Type B pancreatic cell (in vitro differentiated cells): ENCODE measurements around the gene CSGALNACT2. TPM values are rescaled to one million over a fixed set of nuclear protein-coding genes. Genes with fewer than 3 reads are reported as not detected.

Experiments
- DNase-seq: peaks from one replicate; pipeline ENCODE4 v3.0.0; 2021; ENCODE audit warnings: mixed read lengths; ENCODE audit not compliant: unreplicated experiment; ENCODE audit errors: extremely low spot score
- H3K27ac Mint-ChIP-seq: 2 replicates; pipeline ENCODE4 v1.8.0; 2021; ENCODE audit warnings: mild to moderate bottlenecking, mixed read lengths
- H3K27me3 Mint-ChIP-seq: 2 replicates; pipeline ENCODE4 v1.8.0; 2021; ENCODE audit warnings: mixed read lengths
- H3K36me3 Mint-ChIP-seq: 2 replicates; pipeline ENCODE4 v1.8.0; 2021; ENCODE audit warnings: mixed read lengths
- H3K4me1 Mint-ChIP-seq: one replicate; pipeline ENCODE4 v1.8.0; 2021; ENCODE audit warnings: mixed read lengths; ENCODE audit not compliant: unreplicated experiment
- H3K4me3 Mint-ChIP-seq: 2 replicates; pipeline ENCODE4 v1.8.0; 2021; ENCODE audit warnings: mild to moderate bottlenecking, mixed read lengths
- H3K9me3 Mint-ChIP-seq: 2 replicates; pipeline ENCODE4 v1.8.0; 2021; ENCODE audit warnings: mixed read lengths
- CTCF ChIP-seq: fragments of 200-600 bp; sonication (generic); conservative IDR thresholded peaks from 2 replicates; pipeline ENCODE4 v1.5.0; 2021; ENCODE audit warnings: antibody characterized with exemption, mild to moderate bottlenecking
- total RNA-seq: library from RNA; stranded (reverse); gene quantifications from 2 replicates; pipeline ENCODE4 v1.2.1, GENCODE V29; 2021; ENCODE audit warnings: low replicate concordance

Gene CSGALNACT2
- total RNA-seq, 1 donor from 2014 or later, result 11.6 TPM

GRCh38 chr10:43233601-43234430, 95.6 kb downstream of the CSGALNACT2 start:
- Mint-ChIP-seq H3K36me3 (no peaks in the 10 kb centered on the region), H3K9me3 (no peaks in the 10 kb centered on the region), H3K27ac (no peak overlapping the region), H3K4me3 (no peak overlapping the region), H3K27me3 (peaks cover 46% of the 10 kb centered on the region), H3K4me1 (no peaks in the 10 kb centered on the region)
- no peak for TF ChIP-seq CTCF
- peak; percentile 55 for DNase-seq

DNA sequence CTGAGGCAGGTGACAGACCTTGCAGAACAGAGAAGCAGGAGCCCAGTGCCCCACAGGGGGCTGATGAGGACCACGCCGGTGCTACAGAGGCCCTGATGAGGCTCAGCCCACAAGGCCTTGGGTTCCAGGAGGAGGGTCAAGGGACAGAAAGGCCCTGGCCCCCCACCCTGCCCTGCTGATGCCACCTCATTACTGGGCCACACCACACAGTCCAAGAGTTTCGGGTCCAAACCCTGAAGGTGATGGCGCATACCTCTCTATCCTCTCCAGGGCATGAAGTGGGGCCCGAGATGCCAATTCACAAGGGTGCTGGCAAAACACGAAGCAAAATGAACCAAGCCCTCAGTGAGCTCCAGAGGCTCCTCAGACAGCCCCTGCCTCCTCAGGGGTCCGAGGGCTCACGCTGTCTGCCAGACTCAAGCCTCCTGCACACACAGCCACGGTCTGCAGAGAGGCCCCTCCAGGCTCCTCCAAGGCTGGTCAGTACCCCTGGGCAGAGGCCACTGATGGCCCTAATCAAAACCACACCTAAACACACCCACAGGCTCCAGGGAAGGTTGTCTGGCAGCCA, 96.3 kb downstream of the CSGALNACT2 start:
- H3K27me3 Mint-ChIP-seq, result peaks cover 47% of the 10 kb centered on the region
- H3K4me3 Mint-ChIP-seq, result no peak overlapping the region
- H3K27ac Mint-ChIP-seq, result no peak overlapping the region
- H3K36me3 Mint-ChIP-seq, result no peaks in the 10 kb centered on the region
- peak; percentile 52 for DNase-seq
- TF ChIP-seq CTCF, result no peak
- peaks cover 2% of the 10 kb centered on the region for H3K9me3 Mint-ChIP-seq
- H3K4me1 Mint-ChIP-seq, result no peaks in the 10 kb centered on the region

Other genes with a start within 250 kb of the CSGALNACT2 start
- gene RET, start 61.4 kb upstream of the CSGALNACT2 start, total RNA-seq, result 8.2 and 14.0 TPM in 2 replicates
- 0.90 and 1.3 TPM in 2 replicates for gene RASGEF1A, start 128.6 kb downstream of the CSGALNACT2 start, total RNA-seq
- 0.97 and 3.1 TPM in 2 replicates for gene FXYD4, start 233.2 kb downstream of the CSGALNACT2 start, total RNA-seq